GM21447 (cell line): ENCODE results near the gene HMGN1.

ENCODE experiments used
- ATAC-seq: cut with Tn5 transposase; IDR thresholded peaks from one replicate; pipeline ENCODE4 v1.9.1; 2021; ENCODE audit not compliant: unreplicated experiment

Gene HMGN1

DNA sequence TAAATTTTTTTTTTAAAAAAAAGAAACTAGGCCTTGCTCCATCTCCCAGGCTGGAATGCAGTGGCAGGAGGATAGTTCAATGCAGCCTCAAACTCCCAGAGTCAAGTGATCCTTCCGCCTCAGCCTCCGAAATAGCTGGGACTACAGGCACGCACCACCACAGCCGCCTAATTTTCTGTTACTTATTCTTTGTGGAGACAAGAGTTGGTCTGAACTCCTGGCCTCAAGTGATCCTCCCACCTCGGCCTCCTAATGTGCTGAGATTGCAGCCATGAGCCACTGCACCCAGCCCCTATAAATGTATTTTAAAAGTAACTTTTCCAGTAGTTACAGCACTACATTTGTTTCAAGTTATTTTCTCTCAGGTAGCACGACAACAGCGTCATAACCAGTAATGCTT, 37.7 kb downstream of the HMGN1 start:
- no peak for ATAC-seq

DNA sequence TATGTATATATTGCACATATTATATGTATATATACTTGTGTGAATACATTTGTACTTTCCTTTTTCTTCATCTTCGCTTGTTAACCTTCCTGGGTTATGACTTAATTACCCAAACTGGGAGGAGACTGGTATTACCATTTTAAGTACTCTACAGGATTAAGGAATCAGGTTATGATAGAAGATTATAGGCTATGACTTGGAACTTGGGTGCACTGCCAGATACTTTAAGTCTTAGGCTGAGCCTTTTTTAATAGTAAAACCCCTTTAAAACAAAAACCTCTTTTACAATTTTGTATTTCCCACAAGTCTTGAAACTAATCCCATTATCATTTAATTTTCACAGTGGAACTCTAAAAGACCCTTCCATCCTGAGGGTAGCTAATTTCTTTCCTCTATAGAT, 41.4 kb downstream of the HMGN1 start:
- no peak for ATAC-seq

DNA sequence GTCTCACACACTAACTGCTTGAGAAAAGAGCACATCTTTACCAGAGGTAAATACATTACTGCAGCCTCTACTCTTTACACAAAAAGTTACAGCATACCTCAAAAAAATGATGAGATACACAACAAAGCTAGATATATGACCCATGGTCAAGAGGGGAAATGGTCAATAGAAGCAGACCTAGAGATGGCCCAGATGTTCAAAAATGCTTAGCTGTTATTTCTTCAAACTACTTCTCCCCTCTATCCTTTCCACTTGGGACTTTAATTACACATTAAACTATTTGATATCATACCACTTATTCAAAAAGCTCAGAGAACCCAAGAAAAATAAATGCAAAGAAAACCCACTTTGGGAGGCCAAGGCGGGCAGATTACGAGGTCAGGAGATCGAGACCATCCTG, 48.3 kb downstream of the HMGN1 start:
- ATAC-seq = no peak

DNA sequence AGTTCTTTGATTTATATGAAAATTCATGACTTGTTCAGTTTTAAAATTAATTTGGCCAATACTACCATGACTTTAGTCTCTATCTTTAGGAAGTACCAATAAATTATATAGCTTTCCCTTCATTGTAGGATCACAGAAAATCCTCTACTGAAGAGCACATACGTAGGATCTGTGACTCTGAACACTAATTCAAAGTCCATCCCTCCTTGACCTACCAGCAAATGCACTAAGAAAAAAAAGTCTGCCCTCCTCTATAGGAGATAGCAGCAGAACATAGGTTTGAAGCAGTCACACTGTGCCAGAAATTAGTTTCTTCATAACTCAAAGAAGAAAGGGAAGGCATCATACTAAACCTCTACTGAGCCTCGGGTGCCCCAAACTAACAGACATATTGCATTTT, 52.0 kb downstream of the HMGN1 start:
- ATAC-seq = no peak
